Ascending aorta (tissue), 2 donors: ENCODE results near the gene NAXD. TPM values are rescaled to one million over a fixed set of nuclear protein-coding genes. Genes with fewer than 3 reads are reported as not detected.

ENCODE experiments used
- DNase-seq, 2 donors: peaks; one replicate each; pipeline ENCODE4 v3.0.0-alpha.2; 2019; ENCODE audit warnings: low spot score in 2 of 2
- H3K27ac ChIP-seq, 2 donors: fragments of 200-600 bp; sonication (generic); one replicate each; pipeline ENCODE4 v1.5.1; 2016 to 2017; ENCODE audit warnings: mild to moderate bottlenecking in 1 of 2
- H3K27me3 ChIP-seq: fragments of 200-600 bp; sonication (generic); one replicate; pipeline ENCODE4 v1.5.1; 2017
- H3K36me3 ChIP-seq, 2 donors: fragments of 200-600 bp; sonication (generic); one replicate each; pipeline ENCODE4 v1.5.1; 2016
- H3K4me1 ChIP-seq, 2 donors: fragments of 200-600 bp; sonication (generic); one replicate each; pipeline ENCODE4 v1.5.1; 2016 to 2017; ENCODE audit warnings: mild to moderate bottlenecking in 1 of 2
- H3K4me3 ChIP-seq, 2 donors: fragments of 200-600 bp; sonication (generic); one replicate each; pipeline ENCODE4 v1.5.1; 2016 to 2017; ENCODE audit warnings: mild to moderate bottlenecking in 1 of 2
- H3K9me3 ChIP-seq, 2 donors: fragments of 200-600 bp; sonication (generic); one replicate each; pipeline ENCODE4 v1.5.1; 2016
- intact Hi-C: fragments of 100-400 bp; cut with DNase I; formaldehyde crosslinking; loops from one replicate; pipeline ENCODE4 v1.15.1; 2023
- total RNA-seq: library from RNA; depleted of rRNA; stranded (reverse); fragments of >200 nt; gene quantifications from one replicate; pipeline ENCODE4 v1.1.0, GENCODE V29; 2016
- TF ChIP-seq, protein P1 (sequence below), 3 experiments: fragments of 200-600 bp in 2 of 3; fragments of 450-650 bp in 1 of 3; sonication (generic) in 2 of 3; IDR thresholded peaks; one replicate each; pipeline ENCODE4 v1.5.1; 2016 to 2019; ENCODE audit warnings: antibody characterized with exemption in 3 of 3, mild to moderate bottlenecking in 1 of 3, moderate library complexity in 1 of 3

Gene NAXD
- total RNA-seq, 1 donor from 2014 or later, result 1.9 TPM

DNA sequence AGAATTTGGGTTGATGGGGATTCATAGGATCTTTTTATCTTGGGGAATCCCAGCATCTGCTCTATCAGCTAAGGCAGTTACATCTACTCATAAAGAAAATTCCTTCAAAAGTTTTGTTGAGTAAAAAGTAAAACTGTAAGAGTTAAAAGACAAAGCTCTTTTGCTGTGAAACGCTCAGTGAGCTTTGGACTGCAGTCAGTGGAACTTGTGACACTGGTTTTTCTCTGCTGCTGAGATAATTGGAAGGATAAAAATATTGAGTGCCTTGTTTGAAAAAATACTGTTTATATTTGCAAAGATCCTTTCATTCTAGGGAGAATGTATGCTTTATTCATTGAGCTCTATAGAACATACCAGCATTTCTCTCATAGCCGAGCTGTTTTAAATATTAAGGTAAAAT is 5.3 kb downstream of the NAXD start:
- no peak for DNase-seq
- Histone ChIP-seq H3K4me3 (no peak overlapping the region), H3K9me3 (no peaks in the 10 kb centered on the region), H3K27ac (no peak overlapping the region), H3K4me1 (peaks cover 4 to 17% of the 10 kb centered on the region in 2 donors), H3K36me3 (peaks cover 24 to 30% of the 10 kb centered on the region in 2 donors), H3K27me3 (no peaks in the 10 kb centered on the region)
- TF ChIP-seq, protein P1, sequence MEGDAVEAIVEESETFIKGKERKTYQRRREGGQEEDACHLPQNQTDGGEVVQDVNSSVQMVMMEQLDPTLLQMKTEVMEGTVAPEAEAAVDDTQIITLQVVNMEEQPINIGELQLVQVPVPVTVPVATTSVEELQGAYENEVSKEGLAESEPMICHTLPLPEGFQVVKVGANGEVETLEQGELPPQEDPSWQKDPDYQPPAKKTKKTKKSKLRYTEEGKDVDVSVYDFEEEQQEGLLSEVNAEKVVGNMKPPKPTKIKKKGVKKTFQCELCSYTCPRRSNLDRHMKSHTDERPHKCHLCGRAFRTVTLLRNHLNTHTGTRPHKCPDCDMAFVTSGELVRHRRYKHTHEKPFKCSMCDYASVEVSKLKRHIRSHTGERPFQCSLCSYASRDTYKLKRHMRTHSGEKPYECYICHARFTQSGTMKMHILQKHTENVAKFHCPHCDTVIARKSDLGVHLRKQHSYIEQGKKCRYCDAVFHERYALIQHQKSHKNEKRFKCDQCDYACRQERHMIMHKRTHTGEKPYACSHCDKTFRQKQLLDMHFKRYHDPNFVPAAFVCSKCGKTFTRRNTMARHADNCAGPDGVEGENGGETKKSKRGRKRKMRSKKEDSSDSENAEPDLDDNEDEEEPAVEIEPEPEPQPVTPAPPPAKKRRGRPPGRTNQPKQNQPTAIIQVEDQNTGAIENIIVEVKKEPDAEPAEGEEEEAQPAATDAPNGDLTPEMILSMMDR (IDR thresholded peaks at IDR 0.05), result no peak
- intact Hi-C loops, result no loop called here

DNA sequence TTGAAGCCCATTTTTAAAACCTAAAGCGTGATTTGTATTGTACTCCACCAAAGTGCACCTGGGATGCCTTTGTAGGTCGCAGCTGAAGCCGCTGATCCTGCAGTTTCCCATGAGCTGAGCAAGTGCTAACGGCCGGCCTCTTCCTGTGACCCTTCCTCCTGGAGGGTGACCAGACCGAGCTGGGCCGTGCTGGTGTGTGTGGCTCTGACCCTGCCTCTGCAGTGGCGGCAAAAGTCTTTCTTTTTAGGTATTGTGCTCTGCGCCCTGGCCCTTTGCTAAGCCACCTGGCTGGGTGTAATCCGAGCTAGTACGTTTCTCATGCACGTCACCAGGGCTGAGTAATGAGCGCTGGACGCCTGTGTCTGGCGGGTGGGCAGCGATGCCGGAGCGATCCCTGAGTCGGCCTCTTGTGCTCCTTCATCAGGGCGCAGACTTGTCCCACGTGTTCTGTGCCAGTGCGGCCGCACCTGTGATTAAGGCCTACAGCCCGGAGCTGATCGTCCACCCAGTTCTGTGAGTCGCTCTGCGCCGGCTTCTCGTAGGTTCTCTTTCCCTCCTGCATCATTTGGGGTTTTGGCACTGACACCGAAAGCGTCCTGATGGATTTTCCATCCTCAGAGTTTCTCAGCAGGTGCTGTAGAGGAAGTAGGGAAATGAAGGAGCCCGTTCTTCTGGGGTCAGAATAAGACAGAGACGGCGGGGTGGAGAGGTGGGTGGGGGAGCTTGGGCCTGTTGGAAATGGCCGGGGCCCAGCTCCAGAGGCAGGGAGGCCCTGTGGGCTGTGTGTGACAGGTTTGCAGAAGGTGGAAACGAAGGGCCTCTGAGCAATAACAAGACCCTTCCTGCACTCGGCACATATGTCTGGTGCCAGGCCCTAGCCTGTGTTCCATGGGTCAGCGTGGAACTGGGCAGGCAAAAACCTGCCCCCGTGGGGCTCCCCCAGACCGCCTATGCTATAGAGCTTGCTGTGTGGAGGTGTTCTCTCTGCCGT is 9.7 kb downstream of the NAXD start:
- H3K36me3 ChIP-seq, result peaks cover 37 to 61% of the 10 kb centered on the region in 2 donors
- H3K27me3 ChIP-seq, result no peaks in the 10 kb centered on the region
- no peaks in the 10 kb centered on the region for H3K4me1 ChIP-seq

DNA sequence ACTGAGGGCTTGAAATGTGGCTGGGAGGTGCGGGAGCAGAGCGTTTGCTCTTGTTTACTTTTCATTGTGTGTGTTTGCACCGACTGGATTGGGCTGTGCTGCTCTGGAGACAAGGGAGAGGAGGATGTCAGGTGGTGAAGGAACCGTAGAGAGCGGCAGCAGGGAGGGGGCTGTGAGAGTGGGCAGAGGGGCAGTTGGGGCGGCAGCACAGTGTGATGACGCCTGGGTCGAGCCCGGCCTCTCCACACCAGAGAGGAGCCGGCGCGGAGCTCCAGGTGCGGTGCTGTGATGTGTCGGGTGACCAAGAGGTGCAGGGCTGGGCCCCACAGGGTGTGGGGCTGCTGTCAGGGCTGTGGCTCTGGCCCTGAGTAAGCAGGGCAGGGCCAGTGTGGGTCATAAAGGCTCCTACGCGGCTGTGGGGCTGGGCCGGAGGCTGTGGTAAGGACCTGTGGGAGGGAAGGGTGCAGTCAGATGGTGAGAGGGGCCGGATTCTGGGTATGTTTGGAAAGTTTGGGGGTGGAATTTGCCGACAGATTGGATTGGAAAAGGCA is 10.5 kb downstream of the NAXD start:
- no peak for DNase-seq
- Histone ChIP-seq H3K27ac (no peak overlapping the region), H3K27me3 (no peaks in the 10 kb centered on the region), H3K4me1 (no peaks in the 10 kb centered on the region), H3K9me3 (no peaks in the 10 kb centered on the region), H3K4me3 (no peak overlapping the region), H3K36me3 (peaks cover 37 to 62% of the 10 kb centered on the region in 2 donors)
- TF ChIP-seq, protein P1 (IDR thresholded peaks at IDR 0.05), result no peak
- intact Hi-C loops, result no loop called here

More for the DNA sequence above, 9.7 kb downstream of the NAXD start:
- DNase-seq, result no peak
- Histone ChIP-seq H3K4me3 (no peak overlapping the region), H3K9me3 (no peaks in the 10 kb centered on the region), H3K27ac (no peak overlapping the region)
- TF ChIP-seq, protein P1 (IDR thresholded peaks at IDR 0.05), result no peak
- intact Hi-C loops, result no loop called here

DNA sequence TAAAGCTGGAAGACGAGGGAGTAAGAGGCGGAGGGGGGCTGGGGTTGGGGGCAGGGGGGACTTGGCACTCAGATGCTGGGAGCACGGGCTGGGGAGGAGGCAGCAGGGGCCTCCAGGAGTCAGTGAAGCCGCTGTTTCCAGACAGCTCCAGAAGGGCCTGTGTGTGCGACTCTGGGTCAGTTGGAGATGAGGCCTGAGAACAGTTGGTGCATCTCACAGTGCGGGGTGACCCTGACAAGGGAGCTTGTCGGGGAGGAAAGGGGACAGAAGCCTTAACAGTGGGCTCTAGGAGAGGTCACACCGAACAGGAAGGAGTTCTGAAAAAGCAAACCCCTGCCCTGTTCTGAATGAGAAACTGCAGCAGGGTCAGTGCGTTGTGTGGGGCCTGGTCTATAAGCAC is 11.2 kb downstream of the NAXD start:
- no peak overlapping the region for H3K27ac ChIP-seq
- intact Hi-C loops, result no loop called here

DNA sequence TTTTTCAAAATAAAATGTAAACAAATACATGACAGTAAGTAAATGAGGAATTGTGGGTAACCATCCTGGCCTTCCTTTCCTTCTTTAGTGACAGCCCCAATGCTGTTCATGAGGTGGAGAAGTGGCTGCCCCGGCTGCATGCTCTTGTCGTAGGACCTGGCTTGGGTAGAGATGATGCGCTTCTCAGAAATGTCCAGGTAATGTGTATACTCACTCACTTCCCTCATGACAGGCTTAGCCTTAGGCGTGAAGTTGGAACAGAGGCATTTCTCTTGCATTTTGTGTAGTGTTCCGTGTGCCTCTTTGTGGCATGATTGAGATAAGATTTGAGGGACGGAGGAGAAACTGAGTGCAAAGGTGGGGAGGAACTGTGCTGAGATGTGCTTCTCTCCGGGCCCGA is 12.0 kb downstream of the NAXD start:
- Histone ChIP-seq H3K4me1 (no peaks in the 10 kb centered on the region), H3K9me3 (no peaks in the 10 kb centered on the region), H3K27me3 (no peaks in the 10 kb centered on the region), H3K4me3 (no peak overlapping the region), H3K36me3 (peaks cover 44 to 65% of the 10 kb centered on the region in 2 donors), H3K27ac (no peak overlapping the region)
- intact Hi-C loops, result no loop called here
- TF ChIP-seq, protein P1 (IDR thresholded peaks at IDR 0.05), result no peak
- DNase-seq, result no peak

More for the DNA sequence above, 11.2 kb downstream of the NAXD start:
- no peaks in the 10 kb centered on the region for H3K27me3 ChIP-seq
- DNase-seq, result no peak
- H3K36me3 ChIP-seq, result peaks cover 37 to 62% of the 10 kb centered on the region in 2 donors
- TF ChIP-seq, protein P1 (IDR thresholded peaks at IDR 0.05), result no peak
- no peaks in the 10 kb centered on the region for H3K9me3 ChIP-seq
- no peaks in the 10 kb centered on the region for H3K4me1 ChIP-seq
- no peak overlapping the region for H3K4me3 ChIP-seq
